ENCODE data around the gene CCT6A. TPM values are rescaled to one million over a fixed set of nuclear protein-coding genes. Genes with fewer than 3 reads are reported as not detected.

Gene CCT6A
- total and polyA plus RNA-seq, 9 of the 15 experiments (the other 6 are each of a cell fraction or from before 2014, with no cell fraction given), result 244 to 708 (median 387) TPM

- TF ChIP-seq MEF2A (IDR thresholded peaks at IDR 0.05; ENCODE audit: control insufficient read depth, low read depth, low read length), result no peak
- TF ChIP-seq HMBOX1 (IDR thresholded peaks at IDR 0.05), result no peak
- no peak for TF ChIP-seq TFE3 (CRISPR knock-in tag; IDR thresholded peaks at IDR 0.05)
- TF ChIP-seq BMI1 (IDR thresholded peaks at IDR 0.05; ENCODE audit: low read length), result no peak
- no peak for TF ChIP-seq CTCFL (IDR thresholded peaks at IDR 0.05; ENCODE audit: borderline replicate concordance, insufficient read depth, low read depth, low read length, poor library complexity, severe bottlenecking)
- no peak for TF ChIP-seq JUN (IDR thresholded peaks at IDR 0.05; ENCODE audit: borderline replicate concordance, low read depth, low read length)
- peak; percentile 67; the same call in 1 of the 2 replicates for TF ChIP-seq JUN (CRISPR knock-in tag; IDR thresholded peaks at IDR 0.05; ENCODE audit: borderline replicate concordance)
- TF ChIP-seq ZBTB8A (IDR thresholded peaks at IDR 0.05; ENCODE audit: partially characterized antibody), result no peak
- TF ChIP-seq STAT6 (CRISPR knock-in tag; IDR thresholded peaks at IDR 0.05), result no peak
- TF ChIP-seq NFE2 (IDR thresholded peaks at IDR 0.05; ENCODE audit: low read depth), result no peak
- TF ChIP-seq FOXO4 (CRISPR knock-in tag; IDR thresholded peaks at IDR 0.05), result no peak
- TF ChIP-seq ZBTB9 (CRISPR knock-in tag; IDR thresholded peaks at IDR 0.05), result 0 out of 2 replicates have a peak, but pooled peaks have one; percentile 59
- TF ChIP-seq ZNF780A (CRISPR knock-in tag; IDR thresholded peaks at IDR 0.05), result no peak
- TF ChIP-seq NR2C2 (CRISPR knock-in tag; IDR thresholded peaks at IDR 0.05), result no peak
- no peak; the same call in 1 of the 2 replicates for TF ChIP-seq NR2C2 (tag; IDR thresholded peaks at IDR 0.05)
- TF ChIP-seq BCL6 (CRISPR knock-in tag; IDR thresholded peaks at IDR 0.05), result no peak
These were observed at the start of gene CCT6A, which contains the start of gene PSPH (continued) for GRCh38 chr7:56051339-56052191.
